ENCODE results near the gene VCL. TPM values are rescaled to one million over a fixed set of nuclear protein-coding genes. Genes with fewer than 3 reads are reported as not detected.
A peak's percentile ranks its signal among the peaks of the same experiment; 100 is the strongest.

VCL gene
- total and polyA plus RNA-seq, 2 of the 8 experiments (the other 6 are each of a cell fraction or from before 2014, with no cell fraction given): 119 to 377 TPM

- no peak overlapping the region for H2BK15ac ChIP-seq (ENCODE audit: low read length)
- 78% methylated on average over 2 of the region's 2 CpGs; no CpG with 5 or more reads in 1 of the 2 experiments for WGBS, 2 experiments (ENCODE audit: extremely low coverage in 1 of 2, insufficient coverage in 1 of 2, insufficient read length in 1 of 2, insufficient replicate concordance in 2 of 2, low coverage in 1 of 2, low lambda C conversion rate in 2 of 2, missing lambda C conversion rate in 1 of 2)
- H3K9ac ChIP-seq (replicated peaks in 1 of 4; ENCODE audit: extremely low read depth in 1 of 4, low read depth in 3 of 4, low read length in 3 of 4): no peak overlapping the region
- H2BK5ac ChIP-seq (ENCODE audit: low read depth, low read length): no peak overlapping the region
- no peak overlapping the region for H2BK120ac ChIP-seq (replicated peaks; ENCODE audit: low read depth, low read length)
- no peak overlapping the region for H2BK12ac ChIP-seq (ENCODE audit: low read depth, low read length)
- TF ChIP-seq TCF12 (IDR thresholded peaks at IDR 0.05; ENCODE audit: low read depth, low read length) (no peak), USF2 (IDR thresholded peaks at IDR 0.05; ENCODE audit: low read length) (no peak), TAF1 (IDR thresholded peaks at IDR 0.05; ENCODE audit: low read depth, low read length) (no peak), POLR2AphosphoS5 (IDR thresholded peaks at IDR 0.05; ENCODE audit: low read depth, low read length) (peak; percentile 96), POLR2A (IDR thresholded peaks at IDR 0.05; ENCODE audit: control extremely low read depth in 1 of 2, low read depth in 2 of 2, low read length in 2 of 2) (peak in 1 of 2 experiments; percentile 42; a peak in 2 of 3 replicates)
- no peak overlapping the region for H4K91ac ChIP-seq (replicated peaks; ENCODE audit: insufficient read length, low read length)
- H4K8ac ChIP-seq (ENCODE audit: extremely low read depth, insufficient read depth, low read length): no peak overlapping the region
- H4K20me1 ChIP-seq (replicated peaks in 1 of 2; ENCODE audit: control insufficient read depth in 1 of 2, insufficient read depth in 2 of 2, low read length in 2 of 2): peaks cover 3 to 4% of the 10 kb centered on the region in 2 experiments
- H3K23ac ChIP-seq (ENCODE audit: insufficient read length): no peak overlapping the region
- no peak overlapping the region for H3K14ac ChIP-seq (ENCODE audit: insufficient read length)
- H3K27me3 ChIP-seq (replicated peaks in 1 of 4; ENCODE audit: control insufficient read depth in 3 of 4, extremely low read depth in 1 of 4, insufficient read depth in 3 of 4, low read length in 3 of 4): no peaks in the 10 kb centered on the region
- H3K36me3 ChIP-seq (ENCODE audit: control insufficient read depth in 2 of 4, insufficient read depth in 4 of 4, low read length in 3 of 4): peaks cover 0 to 3% (median 1%) of the 10 kb centered on the region in 4 experiments; a peak in 2 of 8 replicates
- FAIRE-seq (peak; percentile 45), DNase-seq (ENCODE audit: low read depth in 1 of 2, low spot score in 2 of 2) (no peak)
- no peak overlapping the region for H3K56ac ChIP-seq (replicated peaks; ENCODE audit: insufficient read length, low read depth, low read length)
- ChIA-PET CTCF (ENCODE audit: partially characterized antibody) (interaction anchor here (1.0 to 2.5 kb wide), 6 partner anchors 13 to 120 kb away, joined by 3 to 10 read pairs (median 4); no protein-coding TSS in a partner anchor), POLR2A (ENCODE audit: partially characterized antibody) (interaction anchor here (0.7 to 10.0 kb wide), 9 partner anchors 10 to 126 kb away, joined by 3 to 170 read pairs (median 5); partner anchors contain the start of gene VCL)
- no peaks in the 10 kb centered on the region for H3K23me2 ChIP-seq (ENCODE audit: low read depth, low read length)
- no peak overlapping the region for H2BK20ac ChIP-seq (ENCODE audit: low read length)
- no peak overlapping the region for H3K4ac ChIP-seq (replicated peaks; ENCODE audit: insufficient read length, low read depth, low read length)
- no peak overlapping the region for H4K5ac ChIP-seq (ENCODE audit: insufficient read length, low read depth, low read length)
- no peak overlapping the region for H3K18ac ChIP-seq (ENCODE audit: extremely low read depth, low read length)
- no peak overlapping the region for H3K27ac ChIP-seq (ENCODE audit: low read depth, low read length)
- peaks cover 0 to 8% (median 0%) of the 10 kb centered on the region in 4 experiments; a peak in 2 of 7 replicates for H3K4me1 ChIP-seq (replicated peaks in 1 of 4; ENCODE audit: control insufficient read depth in 3 of 4, insufficient read depth in 4 of 4, low read length in 3 of 4)
- H3K4me2 ChIP-seq (ENCODE audit: insufficient read depth in 1 of 2, low read depth in 2 of 2, low read length in 2 of 2): no peak overlapping the region
- H3K9me3 ChIP-seq (ENCODE audit: insufficient read depth in 2 of 2, low read depth in 1 of 2, low read length in 1 of 2): no peaks in the 10 kb centered on the region
- H3K79me2 ChIP-seq (ENCODE audit: control insufficient read depth in 1 of 2, insufficient read depth in 2 of 2, low read length in 2 of 2): peaks cover 4 to 96% of the 10 kb centered on the region in 2 experiments; a peak in 3 of 4 replicates
- no peak overlapping the region for H3K4me3 ChIP-seq (ENCODE audit: extremely low read depth in 1 of 4, insufficient read depth in 2 of 4, low read depth in 3 of 4, low read length in 4 of 4)
- H2AFZ ChIP-seq (ENCODE audit: low read length): no peak overlapping the region
- H3K79me1 ChIP-seq (ENCODE audit: low read depth, low read length): no peaks in the 10 kb centered on the region
- no peak overlapping the region for H2AK5ac ChIP-seq (ENCODE audit: low read depth, low read length)
Measured at GRCh38 chr10:74012480-74012879, 14.6 kb downstream of the VCL start.

Data from H1 (cell line).